SH-SY5Y (cell line): ENCODE measurements around the gene PFDN1.

Experiments
- GATA2 ChIP-seq: IDR thresholded peaks from 2 replicates; pipeline ENCODE4 v1.6.1; 2011; ENCODE audit warnings: mild to moderate bottlenecking, low read depth, low read length
- GATA3 ChIP-seq: IDR thresholded peaks from 2 replicates; pipeline ENCODE4 v1.6.1; 2011; ENCODE audit warnings: low read depth, mild to moderate bottlenecking, low read length, moderate library complexity

GRCh38 chr5:140273401-140273877 lies 29.5 kb downstream of the PFDN1 start:
- no peak for TF ChIP-seq GATA3
- no peak for TF ChIP-seq GATA2
